Measurements from ENCODE around the gene ETHE1. TPM values are rescaled to one million over a fixed set of nuclear protein-coding genes. Genes with fewer than 3 reads are reported as not detected.

ETHE1 gene, protein sequence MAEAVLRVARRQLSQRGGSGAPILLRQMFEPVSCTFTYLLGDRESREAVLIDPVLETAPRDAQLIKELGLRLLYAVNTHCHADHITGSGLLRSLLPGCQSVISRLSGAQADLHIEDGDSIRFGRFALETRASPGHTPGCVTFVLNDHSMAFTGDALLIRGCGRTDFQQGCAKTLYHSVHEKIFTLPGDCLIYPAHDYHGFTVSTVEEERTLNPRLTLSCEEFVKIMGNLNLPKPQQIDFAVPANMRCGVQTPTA
- total RNA-seq: 27.6 TPM
- 60.1 TPM for polyA plus RNA-seq

DNA sequence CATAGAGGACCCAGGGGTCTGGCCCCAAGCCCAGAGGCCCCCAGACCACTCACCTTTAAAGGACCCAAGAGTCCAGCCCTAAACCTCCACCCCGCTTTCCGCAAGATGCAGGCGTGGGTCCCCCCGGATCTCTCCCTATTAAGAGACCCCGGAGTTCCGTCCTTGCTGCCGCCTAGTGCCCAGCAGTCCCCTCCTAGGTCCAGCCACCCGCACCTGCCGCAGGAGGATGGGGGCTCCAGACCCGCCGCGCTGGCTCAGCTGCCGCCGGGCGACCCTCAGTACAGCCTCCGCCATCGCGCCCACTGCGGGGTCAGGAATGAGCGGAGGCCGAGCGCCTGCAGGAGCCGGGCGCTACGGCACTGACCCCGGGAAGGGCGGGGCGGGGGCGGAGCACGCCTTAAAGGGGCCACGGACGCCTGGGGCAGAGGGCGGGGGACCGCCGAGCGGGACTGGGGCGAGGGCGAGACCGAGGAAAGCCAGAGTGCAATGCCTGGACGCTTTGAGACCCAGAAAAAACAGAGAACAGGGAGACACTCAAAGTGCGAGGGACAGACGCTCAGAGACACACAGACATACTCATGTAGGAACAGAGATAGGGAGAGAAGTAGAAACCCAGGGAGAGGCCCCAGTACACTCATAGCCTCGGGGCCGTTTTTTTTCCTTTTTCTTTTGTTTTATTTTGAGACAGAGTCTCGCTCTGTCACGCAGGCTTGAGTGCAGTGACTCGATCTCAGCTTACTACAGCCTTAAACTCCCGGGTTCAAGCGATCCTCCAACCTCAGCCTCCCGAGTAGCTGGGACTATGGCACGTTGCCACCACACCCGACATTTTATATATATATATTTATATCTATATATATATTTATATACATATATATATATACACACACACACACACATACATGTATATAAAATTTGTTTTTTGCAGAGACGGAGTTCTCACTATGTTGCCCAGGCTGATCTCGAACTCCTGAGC lies at the start of gene ETHE1:
Gene ETHE1 (minus strand): TSS at position 318 of the 976 bp plus-strand sequence. CDS start 24 bp downstream, at position 294.
- Histone ChIP-seq H3K36me3 (ENCODE audit: insufficient read depth) (no peaks in the 10 kb centered on the region), H3K4me3 (ENCODE audit: low read depth, low read length) (peak within 1 kb of the TSS; percentile 88), H3K4me1 (ENCODE audit: insufficient read depth) (no peaks in the 10 kb centered on the region), H3K27ac (ENCODE audit: low read depth) (peak within 1 kb of the TSS; percentile 68)
- DNase-seq (ENCODE audit: extremely low spot score): no peak
- 4% methylated on average over 54 of the region's 54 CpGs for WGBS

DNA sequence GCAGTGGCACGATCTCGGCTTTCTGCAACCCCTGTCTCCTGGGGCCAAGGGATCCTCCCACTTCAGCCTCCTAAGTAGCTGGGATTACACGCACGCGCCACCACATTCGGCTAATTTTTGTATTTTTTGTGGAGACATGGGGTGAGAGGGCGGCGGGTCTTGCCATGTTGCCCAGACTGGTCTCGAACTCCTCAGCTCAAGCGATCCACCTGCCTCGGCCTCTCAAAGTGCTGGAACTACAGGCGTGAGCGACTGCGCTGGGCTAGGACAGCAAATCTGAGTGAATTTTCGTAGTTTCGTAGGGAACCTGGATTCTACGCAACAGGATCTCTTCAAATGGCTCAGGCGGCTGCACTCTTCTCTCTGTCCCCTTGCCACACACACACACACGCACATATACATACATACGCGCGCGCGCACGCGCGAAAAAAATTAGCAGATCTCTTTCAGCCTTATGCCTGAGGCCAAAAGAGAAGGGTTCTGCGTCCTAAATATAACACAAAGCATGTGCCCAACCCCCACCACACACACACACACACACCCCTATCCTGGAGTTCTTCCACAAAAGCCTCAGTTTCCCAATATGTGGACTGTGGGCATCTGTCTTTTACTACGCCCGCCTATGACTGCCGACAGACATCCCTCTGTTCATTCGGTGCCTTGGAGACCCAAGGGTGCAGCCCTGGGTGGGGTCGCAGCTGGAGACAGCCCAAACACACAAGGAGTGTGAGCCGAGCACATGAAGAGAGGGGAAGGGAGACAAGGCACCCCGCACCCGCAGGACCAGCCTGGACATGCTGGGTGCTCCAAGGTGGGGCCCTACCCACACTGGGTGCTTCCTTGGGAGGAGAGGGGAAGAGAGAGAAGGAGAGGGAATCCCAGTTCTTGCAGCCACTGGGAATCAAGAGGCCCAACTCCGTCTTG lies 49.2 kb upstream of the ETHE1 start:
- no peak for DNase-seq (ENCODE audit: extremely low spot score)

DNA sequence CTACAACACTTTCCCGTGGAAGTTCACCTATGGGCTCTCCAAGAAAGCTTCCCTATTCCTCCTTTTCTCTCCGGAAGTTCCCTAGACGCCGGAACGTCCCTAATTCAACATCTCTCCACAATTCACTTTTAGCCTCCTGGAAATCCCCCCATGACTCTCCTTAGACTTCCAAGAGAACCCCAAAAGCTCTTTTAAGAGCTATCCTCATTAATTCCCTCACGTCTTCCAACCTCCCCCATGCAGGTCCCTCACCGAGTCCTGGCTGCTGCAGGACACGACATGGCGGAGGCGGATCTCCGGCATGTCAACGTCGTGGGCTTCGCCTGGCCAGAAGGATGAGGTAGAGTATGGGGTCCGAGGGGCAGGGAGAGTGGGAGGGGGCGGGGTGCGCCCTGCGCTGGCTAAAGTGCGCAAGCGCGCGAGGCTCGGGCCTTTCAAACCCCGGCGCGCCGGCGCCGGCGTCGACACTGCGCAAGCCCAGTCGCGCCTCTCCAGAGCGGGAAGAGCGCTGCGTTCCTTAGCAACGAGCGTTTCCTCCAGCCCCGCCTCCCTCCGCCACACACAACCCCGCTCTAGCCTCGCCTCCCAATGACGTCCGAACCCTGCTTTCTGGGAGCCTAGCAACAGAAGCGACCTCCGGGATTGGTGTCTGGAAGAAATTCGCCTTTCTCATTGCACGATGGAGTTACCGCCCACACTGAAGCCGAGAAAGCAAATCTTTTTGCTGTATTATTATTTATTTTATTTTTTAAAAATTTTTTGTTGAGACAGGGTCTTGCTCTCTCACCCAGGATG lies 48.4 kb upstream of the ETHE1 start, which contains the start of the genes PINLYP and XRCC1:
Gene PINLYP (plus strand): TSS at position 646 of the 795 bp plus-strand sequence. CDS start 1,391 bp downstream, outside the sequence.
Gene XRCC1 (minus strand): TSS at position 372 of the 795 bp plus-strand sequence. CDS start 69 bp downstream, at position 303.
- no peaks in the 10 kb centered on the region for H3K36me3 ChIP-seq (ENCODE audit: insufficient read depth)
- peak; percentile 99 for DNase-seq (ENCODE audit: extremely low spot score)
- peak within 1 kb of the TSS; percentile 41 for H3K27ac ChIP-seq (ENCODE audit: low read depth)
- H3K4me3 ChIP-seq (ENCODE audit: low read depth, low read length): peak within 1 kb of the TSS; percentile 64
- WGBS: under 1% methylated on average over 51 of the region's 51 CpGs
- no peaks in the 10 kb centered on the region for H3K4me1 ChIP-seq (ENCODE audit: insufficient read depth)

More for the DNA sequence above, 49.2 kb upstream of the ETHE1 start:
- WGBS: 64% methylated on average over 37 of the region's 37 CpGs
- Histone ChIP-seq H3K36me3 (ENCODE audit: insufficient read depth) (no peaks in the 10 kb centered on the region), H3K27ac (ENCODE audit: low read depth) (peak overlapping the region; percentile 35), H3K4me1 (ENCODE audit: insufficient read depth) (peaks cover 1% of the 10 kb centered on the region), H3K4me3 (ENCODE audit: low read depth, low read length) (no peak overlapping the region)

DNA sequence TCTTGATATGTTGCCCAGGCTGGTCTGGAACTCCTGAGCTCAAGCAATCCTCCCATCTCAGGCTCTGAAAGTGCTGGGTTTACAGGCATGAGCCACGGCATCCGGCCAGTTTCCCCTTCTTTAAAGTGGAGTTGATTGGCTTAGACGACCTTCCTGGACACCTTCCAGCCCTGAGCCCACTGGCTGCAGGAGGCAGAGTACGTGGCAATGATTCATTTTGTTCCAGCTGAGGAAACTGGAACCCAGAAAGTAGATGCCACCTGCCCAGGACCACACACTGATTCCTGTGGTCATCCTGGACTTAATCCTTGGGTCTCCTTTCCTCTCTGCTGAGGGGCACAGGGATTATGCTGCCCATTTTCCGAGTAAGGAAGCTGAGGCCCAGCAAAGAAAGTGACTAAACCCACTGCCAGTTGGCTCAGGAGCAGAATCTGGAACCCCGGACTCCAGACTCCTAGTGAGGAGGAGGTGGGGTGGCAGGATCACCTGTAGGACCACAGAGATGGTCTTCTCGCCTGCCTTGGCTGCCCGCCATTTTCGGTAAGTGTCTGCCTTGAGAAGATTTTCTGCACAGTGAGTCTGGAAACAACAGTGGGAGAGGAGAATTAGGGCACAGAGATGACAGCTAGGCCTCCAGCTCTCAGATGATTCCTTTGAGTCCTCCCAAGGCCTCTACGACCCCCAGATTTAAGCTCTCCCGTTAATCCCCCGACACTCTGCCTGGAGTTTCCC lies 47.6 kb upstream of the ETHE1 start:
- H3K27ac ChIP-seq (ENCODE audit: low read depth): no peak overlapping the region
- no peak for DNase-seq (ENCODE audit: extremely low spot score)
- H3K4me1 ChIP-seq (ENCODE audit: insufficient read depth): no peaks in the 10 kb centered on the region
- H3K4me3 ChIP-seq (ENCODE audit: low read depth, low read length): peak overlapping the region; percentile 64
- no peaks in the 10 kb centered on the region for H3K36me3 ChIP-seq (ENCODE audit: insufficient read depth)
- WGBS: 29% methylated on average over 12 of the region's 12 CpGs

DNA sequence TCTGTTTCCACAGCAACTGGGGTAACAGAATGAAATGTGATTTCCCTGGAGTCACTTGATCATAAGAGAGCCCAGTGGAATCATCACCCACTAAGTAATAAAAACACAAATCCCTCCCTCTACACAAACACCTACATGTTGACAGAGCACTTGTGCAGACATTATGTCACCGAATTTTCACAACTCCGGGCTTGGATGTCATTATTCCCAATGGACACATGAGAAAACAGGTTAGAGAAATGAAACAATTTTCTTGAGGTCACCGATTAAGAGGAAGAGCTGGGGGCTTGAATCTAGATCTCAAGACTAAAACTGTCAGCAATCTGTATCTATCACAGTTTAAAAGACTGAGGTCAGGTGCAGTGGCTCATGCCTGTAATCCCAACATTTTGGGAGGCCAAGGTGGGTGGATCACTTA lies 45.2 kb upstream of the ETHE1 start:
- 89% methylated on average over 3 of the region's 3 CpGs for WGBS
- DNase-seq (ENCODE audit: extremely low spot score): no peak
- H3K27ac ChIP-seq (ENCODE audit: low read depth): no peak overlapping the region
- no peak overlapping the region for H3K4me3 ChIP-seq (ENCODE audit: low read depth, low read length)
- H3K4me1 ChIP-seq (ENCODE audit: insufficient read depth): no peaks in the 10 kb centered on the region
- H3K36me3 ChIP-seq (ENCODE audit: insufficient read depth): no peaks in the 10 kb centered on the region

DNA sequence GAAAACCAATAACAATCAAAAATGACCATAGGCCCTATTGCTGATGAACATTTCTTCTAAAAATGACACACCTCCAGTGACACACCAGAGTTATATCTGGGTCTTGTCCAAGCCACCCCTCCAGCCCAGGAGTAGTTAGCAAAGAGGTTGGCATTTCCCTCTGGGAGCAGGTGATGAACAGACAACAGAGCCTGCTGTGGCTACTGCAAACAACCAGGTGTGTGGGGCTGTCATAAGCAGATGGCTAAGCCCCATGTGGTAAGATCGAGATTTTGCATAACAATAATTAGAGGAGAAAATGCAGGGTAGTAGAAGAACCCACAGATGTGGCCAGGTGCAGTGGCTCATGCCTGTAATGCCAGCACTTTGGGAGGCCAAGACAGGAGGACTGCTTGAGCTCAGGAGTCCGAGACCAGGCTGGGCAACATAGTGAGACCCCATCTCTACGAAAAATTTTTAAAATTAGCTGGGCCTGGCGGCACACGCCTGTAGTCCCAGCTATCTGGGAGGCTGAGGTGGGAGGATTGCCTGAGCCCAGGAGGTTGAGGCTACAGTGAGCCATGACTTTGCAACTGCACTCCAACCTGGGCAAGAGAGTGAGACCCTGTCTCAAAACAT lies 43.3 kb upstream of the ETHE1 start:
- H3K27ac ChIP-seq (ENCODE audit: low read depth): no peak overlapping the region
- H3K36me3 ChIP-seq (ENCODE audit: insufficient read depth): no peaks in the 10 kb centered on the region
- H3K4me1 ChIP-seq (ENCODE audit: insufficient read depth): no peaks in the 10 kb centered on the region
- no peak for DNase-seq (ENCODE audit: extremely low spot score)
- H3K4me3 ChIP-seq (ENCODE audit: low read depth, low read length): no peak overlapping the region
- 94% methylated on average over 5 of the region's 5 CpGs for WGBS

DNA sequence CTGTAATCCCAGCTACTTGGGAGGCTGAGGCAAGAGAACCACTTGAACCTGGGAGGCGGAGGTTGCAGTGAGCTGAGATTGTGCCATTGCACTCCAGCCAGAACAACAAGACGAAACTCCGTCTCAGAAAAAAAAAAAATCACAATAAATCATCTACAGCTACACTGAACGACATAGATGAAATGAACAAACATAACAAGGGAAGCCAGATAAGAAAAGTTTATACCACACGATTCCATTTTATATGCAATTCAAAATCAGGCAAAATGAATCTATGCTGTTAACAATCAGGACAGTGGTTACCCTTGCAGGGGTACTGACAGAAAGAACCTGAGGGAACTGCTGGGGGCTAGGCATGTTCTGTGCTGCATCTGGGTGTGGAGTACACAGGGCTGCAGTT lies 42.7 kb upstream of the ETHE1 start:
- Histone ChIP-seq H3K36me3 (ENCODE audit: insufficient read depth) (no peaks in the 10 kb centered on the region), H3K4me3 (ENCODE audit: low read depth, low read length) (no peak overlapping the region), H3K27ac (ENCODE audit: low read depth) (no peak overlapping the region), H3K4me1 (ENCODE audit: insufficient read depth) (no peaks in the 10 kb centered on the region)
- DNase-seq (ENCODE audit: extremely low spot score): no peak
- 71% methylated on average over 5 of the region's 5 CpGs for WGBS

DNA sequence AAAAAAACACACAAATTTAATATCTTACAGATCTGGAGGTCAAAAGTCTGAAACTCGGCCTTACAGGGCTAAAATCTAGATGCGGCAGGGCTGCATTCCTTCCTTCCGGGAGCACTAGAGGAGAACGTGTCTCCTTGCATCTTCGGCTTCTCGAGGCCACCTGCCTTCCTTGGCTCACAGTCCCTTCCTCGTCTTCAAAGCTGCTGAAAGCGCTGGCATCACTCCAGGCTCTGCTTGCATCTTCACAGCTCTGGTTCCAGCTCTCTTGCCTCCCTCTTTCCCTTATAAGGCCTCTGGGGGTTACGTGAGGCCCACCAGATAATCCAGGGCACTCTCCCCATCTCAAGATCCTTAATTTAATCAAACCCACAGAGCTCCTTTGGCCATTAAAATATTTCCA lies 37.8 kb upstream of the ETHE1 start:
- H3K4me3 ChIP-seq (ENCODE audit: low read depth, low read length): no peak overlapping the region
- no peak for DNase-seq (ENCODE audit: extremely low spot score)
- 61% methylated on average over 9 of the region's 9 CpGs for WGBS
- no peak overlapping the region for H3K27ac ChIP-seq (ENCODE audit: low read depth)
- no peaks in the 10 kb centered on the region for H3K36me3 ChIP-seq (ENCODE audit: insufficient read depth)
- H3K4me1 ChIP-seq (ENCODE audit: insufficient read depth): no peaks in the 10 kb centered on the region

DNA sequence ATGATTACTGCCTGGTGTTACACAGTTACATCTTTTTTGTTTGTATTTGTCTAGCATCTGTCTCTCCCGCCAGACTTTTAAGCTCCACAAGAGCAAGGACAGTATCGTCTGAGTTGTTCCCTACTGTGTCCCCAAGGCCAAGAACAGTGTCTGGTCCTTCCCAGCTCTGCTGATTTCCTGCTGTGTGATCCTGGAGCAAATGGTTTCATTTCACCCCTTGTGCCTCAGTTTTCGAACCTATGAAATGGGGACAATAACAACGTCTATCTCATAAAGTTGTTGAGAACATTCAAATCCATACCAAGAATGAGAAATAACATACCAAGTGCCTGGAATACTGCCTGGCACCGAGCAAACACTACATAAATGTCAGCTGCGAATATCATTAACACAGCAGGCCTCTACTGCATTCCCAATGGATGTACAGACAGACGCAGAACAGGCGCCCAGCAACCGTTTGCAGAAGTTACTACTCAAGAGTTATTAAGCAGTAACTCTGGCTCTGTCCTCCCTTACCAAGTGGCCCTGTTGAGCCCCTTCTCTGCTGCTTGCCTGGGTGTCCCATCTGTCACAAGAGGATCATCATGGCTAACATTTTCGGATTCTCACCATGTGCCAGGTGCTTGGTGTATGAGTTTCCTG lies 36.9 kb upstream of the ETHE1 start:
- WGBS: 85% methylated on average over 10 of the region's 10 CpGs
- no peak for DNase-seq (ENCODE audit: extremely low spot score)
- Histone ChIP-seq H3K4me1 (ENCODE audit: insufficient read depth) (no peaks in the 10 kb centered on the region), H3K36me3 (ENCODE audit: insufficient read depth) (no peaks in the 10 kb centered on the region), H3K4me3 (ENCODE audit: low read depth, low read length) (no peak overlapping the region), H3K27ac (ENCODE audit: low read depth) (no peak overlapping the region)

DNA sequence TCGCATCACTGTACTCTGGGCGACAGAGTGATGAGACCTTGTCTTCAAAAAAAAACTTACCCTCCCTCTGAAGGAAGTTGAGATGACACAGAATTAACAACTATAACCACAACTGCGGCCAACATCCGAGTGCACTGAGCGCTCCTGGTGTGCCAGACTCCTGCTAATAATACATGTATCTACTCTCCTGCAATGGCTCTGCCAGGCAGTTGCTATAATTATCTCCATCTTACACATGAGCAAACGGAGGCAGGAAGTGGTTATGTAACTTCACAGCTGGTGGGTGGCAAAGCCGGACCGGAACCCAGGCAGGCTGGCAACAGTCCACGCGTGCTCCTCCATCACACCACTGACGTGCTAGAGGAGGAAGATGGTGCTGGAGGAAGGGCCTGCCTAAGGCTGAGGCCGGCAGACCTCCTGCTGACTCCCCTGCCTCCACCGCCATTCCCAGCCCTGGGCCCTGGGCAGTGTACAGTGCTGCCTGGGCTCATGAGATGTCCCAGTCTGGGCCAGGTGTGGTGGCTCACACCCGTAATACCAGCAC lies 35.8 kb upstream of the ETHE1 start:
- no peak overlapping the region for H3K4me3 ChIP-seq (ENCODE audit: low read depth, low read length)

DNA sequence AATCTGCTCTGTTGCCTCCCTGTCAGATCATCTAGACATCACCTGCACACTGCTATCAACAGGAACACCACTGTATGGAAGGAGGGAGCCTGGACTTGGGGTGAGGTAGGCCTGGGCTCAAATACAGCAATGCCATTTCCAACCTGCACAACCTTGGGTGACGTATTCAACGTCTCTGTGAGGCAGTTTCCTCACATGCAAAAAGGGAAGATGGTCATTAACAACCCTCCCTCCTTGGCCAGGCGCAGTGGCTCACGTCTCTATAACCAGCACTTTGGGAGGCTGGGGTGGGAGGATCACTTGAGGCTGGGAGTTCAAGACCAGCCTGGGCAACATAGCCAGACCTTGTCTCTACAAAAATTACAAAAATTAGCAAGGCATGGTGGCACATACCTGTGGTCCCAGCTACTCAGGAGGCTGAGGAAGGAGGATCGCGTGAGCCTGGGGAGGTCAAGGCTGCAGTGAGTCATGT lies 35.3 kb upstream of the ETHE1 start:
- Histone ChIP-seq H3K4me1 (ENCODE audit: insufficient read depth) (no peaks in the 10 kb centered on the region), H3K4me3 (ENCODE audit: low read depth, low read length) (no peak overlapping the region), H3K36me3 (ENCODE audit: insufficient read depth) (no peaks in the 10 kb centered on the region), H3K27ac (ENCODE audit: low read depth) (no peak overlapping the region)
- DNase-seq (ENCODE audit: extremely low spot score): no peak
- 88% methylated on average over 6 of the region's 6 CpGs for whole genome bisulfite sequencing

More for the DNA sequence above, 35.8 kb upstream of the ETHE1 start:
- 71% methylated on average over 14 of the region's 14 CpGs for WGBS
- H3K4me1 ChIP-seq (ENCODE audit: insufficient read depth): no peaks in the 10 kb centered on the region
- H3K36me3 ChIP-seq (ENCODE audit: insufficient read depth): no peaks in the 10 kb centered on the region
- H3K27ac ChIP-seq (ENCODE audit: low read depth): no peak overlapping the region
- no peak for DNase-seq (ENCODE audit: extremely low spot score)

All from urinary bladder (tissue), 4 donors.